HepG2 (cell line): ENCODE data around the gene ANTXRL. TPM values are rescaled to one million over a fixed set of nuclear protein-coding genes. Genes with fewer than 3 reads are reported as not detected.
A peak's percentile ranks its signal among the peaks of the same experiment; 100 is the strongest.

Experiments used
- ATAC-seq: fragments of 200-7000 bp; cut with Tn5 transposase; 3 replicates; pipeline ENCODE4 v1.9.1; 2020; ENCODE audit warnings: mild to moderate bottlenecking, moderate library complexity
- BruUV-seq: library from RNA; stranded (reverse); fragments of 400-500 nt; replicated peaks from 2 replicates; lab custom pipeline; 2021; lab: Mats Ljungman, UMichigan
- CTCF ChIA-PET: fragments of 300-600 bp; formaldehyde crosslinking; extraction: SDS; loops from one replicate; lab custom pipeline; 2021; ENCODE audit warnings: low total read pairs, inconsistent platforms, low intra/inter-chr PET ratio; lab: Yijun Ruan, JAX
- POLR2A ChIA-PET: fragments of 350-600 bp; sonication (Branson Sonifier 250); formaldehyde crosslinking; loops from one replicate; lab custom pipeline; 2020; ENCODE audit warnings: antibody characterized with exemption, inconsistent platforms; lab: Yijun Ruan, JAX
- DNase-seq: peaks from one replicate; pipeline ENCODE4 v3.0.0-alpha.2; 2015; ENCODE audit warnings: low spot score
- FAIRE-seq: peaks from 3 replicates; lab custom pipeline; 2011; peaks lifted over from hg19 to GRCh38; lab: Jason Lieb, UNC
- H2AFZ ChIP-seq: one replicate; pipeline ENCODE4 v1.6.1; 2011; ENCODE audit warnings: low read length, inconsistent platforms
- H3K27ac ChIP-seq: fragments of 300-600 bp; 3 replicates; pipeline ENCODE4 v1.8.0; 2011; ENCODE audit warnings: mixed run types, mild to moderate bottlenecking, mixed read lengths, low read length, inconsistent platforms; ENCODE audit not compliant: insufficient read depth; ENCODE audit errors: extremely low read length
- H3K27me3 ChIP-seq, 2 experiments: fragments of 200-600 bp in 1 of 2; 2 replicates in 1 of 2; 3 replicates in 1 of 2; pipeline versions ENCODE4 v1.6.0 to v1.8.0; 2011; ENCODE audit warnings: low read length in 2 of 2, mild to moderate bottlenecking in 2 of 2, moderate library complexity in 2 of 2, inconsistent platforms in 1 of 2; ENCODE audit not compliant: insufficient read depth in 2 of 2, control insufficient read depth in 1 of 2
- H3K36me3 ChIP-seq, 2 experiments: fragments of 200-600 bp in 1 of 2; replicated peaks in 1 of 2; 2 replicates in 1 of 2; 3 replicates in 1 of 2; pipeline versions ENCODE4 v1.5.1 to v1.8.0; 2011; ENCODE audit warnings: low read length in 2 of 2, inconsistent platforms in 1 of 2; ENCODE audit not compliant: insufficient read depth in 2 of 2, control insufficient read depth in 1 of 2
- H3K4me1 ChIP-seq: 2 replicates; pipeline ENCODE4 v1.5.1; 2012; ENCODE audit warnings: low read length, inconsistent platforms; ENCODE audit not compliant: insufficient read depth
- H3K4me2 ChIP-seq: 2 replicates; pipeline ENCODE4 v1.6.0; 2011; ENCODE audit warnings: low read depth, low read length, inconsistent platforms
- H3K4me3 ChIP-seq, 3 experiments: fragments of 200-600 bp in 1 of 3; sonication (generic), shearing (Covaris generic) in 1 of 3; replicated peaks in 1 of 3; 2 replicates each; pipeline ENCODE4 v1.5.1; 2011 to 2016; ENCODE audit warnings: low read length in 3 of 3, inconsistent platforms in 2 of 3, low read depth in 2 of 3, mild to moderate bottlenecking in 2 of 3, control low read depth in 1 of 3, mixed read lengths in 1 of 3; ENCODE audit not compliant: insufficient read depth in 1 of 3
- H3K79me2 ChIP-seq: one replicate; pipeline ENCODE4 v1.6.1; 2011; ENCODE audit warnings: low read length, inconsistent platforms; ENCODE audit not compliant: insufficient read depth
- H3K9ac ChIP-seq: 2 replicates; pipeline ENCODE4 v1.6.0; 2011; ENCODE audit warnings: mild to moderate bottlenecking, low read depth, low read length, inconsistent platforms; ENCODE audit not compliant: insufficient read depth
- H3K9me3 ChIP-seq: 2 replicates; pipeline ENCODE4 v1.5.1; 2012; ENCODE audit warnings: mild to moderate bottlenecking, low read length
- H4K20me1 ChIP-seq: 2 replicates; pipeline ENCODE4 v1.6.0; 2011; ENCODE audit warnings: inconsistent platforms, mild to moderate bottlenecking, low read length, moderate library complexity; ENCODE audit not compliant: insufficient read depth
- HMG20A ChIP-seq: IDR thresholded peaks from 2 replicates; pipeline ENCODE4 v1.6.1; 2016; ENCODE audit warnings: borderline replicate concordance
- HNRNPUL1 ChIP-seq: fragments of 200-400 bp; formaldehyde crosslinking; IDR thresholded peaks from 2 replicates; pipeline ENCODE4 v1.6.1; 2017; ENCODE audit warnings: low read depth, mild to moderate bottlenecking, low read length, moderate library complexity
- KLF6 ChIP-seq: IDR thresholded peaks from 2 replicates; pipeline ENCODE4 v1.8.0; 2016; ENCODE audit warnings: missing biosample characterization, missing genetic modification reagents
- MTF2 ChIP-seq: sonication (generic); formaldehyde crosslinking; IDR thresholded peaks from 2 replicates; pipeline ENCODE4 v1.5.0; 2020; ENCODE audit warnings: missing genetic modification reagents, borderline replicate concordance
- NCOA2 ChIP-seq: sonication (generic); formaldehyde crosslinking; IDR thresholded peaks from 2 replicates; pipeline ENCODE4 v1.8.0; 2022; ENCODE audit warnings: inconsistent platforms
- PAX8 ChIP-seq: sonication (generic); formaldehyde crosslinking; IDR thresholded peaks from 2 replicates; pipeline ENCODE4 v1.8.0; 2022; ENCODE audit warnings: mild to moderate bottlenecking, missing genetic modification reagents, borderline replicate concordance
- RARA ChIP-seq: IDR thresholded peaks from 2 replicates; pipeline ENCODE4 v1.6.1; 2016; ENCODE audit warnings: missing genetic modification reagents, missing compliant biosample characterization
- SATB2 ChIP-seq: sonication (generic); formaldehyde crosslinking; IDR thresholded peaks from 2 replicates; pipeline ENCODE4 v1.5.0; 2020; ENCODE audit warnings: missing genetic modification reagents
- U2AF1 ChIP-seq: fragments of 200-400 bp; formaldehyde crosslinking; optimal IDR thresholded peaks from 2 replicates; pipeline ENCODE3; 2017; ENCODE audit warnings: mild to moderate bottlenecking, low read depth, low read length
- U2AF2 ChIP-seq: fragments of 200-400 bp; formaldehyde crosslinking; IDR thresholded peaks from 2 replicates; pipeline ENCODE4 v1.6.1; 2017; ENCODE audit warnings: low read depth, mild to moderate bottlenecking, low read length
- ZNF207 ChIP-seq: fragments of 450-650 bp; IDR thresholded peaks from 2 replicates; pipeline ENCODE4 v1.6.1; 2016; ENCODE audit warnings: antibody characterized with exemption, borderline replicate concordance
- ZNF615 ChIP-seq: sonication (generic); formaldehyde crosslinking; IDR thresholded peaks from 2 replicates; pipeline ENCODE4 v1.5.0; 2020; ENCODE audit warnings: mild to moderate bottlenecking, missing genetic modification reagents, borderline replicate concordance
- ZNF781 ChIP-seq: sonication (generic); formaldehyde crosslinking; IDR thresholded peaks from 2 replicates; pipeline ENCODE4 v1.5.1; 2020; ENCODE audit warnings: borderline replicate concordance, mild to moderate bottlenecking, missing genetic modification reagents; ENCODE audit errors: not compliant biosample characterization
- WGBS: methylation state at CpG from one replicate; pipeline ENCODE4 v1.1.6; 2017; ENCODE audit warnings: low lambda C conversion rate; 5-methylcytosine and 5-hydroxymethylcytosine counted together
- in situ Hi-C: cut with HindIII; loops from 2 replicates; pipeline ENCODE4 v1.10.0; 2017; ENCODE audit warnings: low pct_unique_long_range_greater_than_20kb; ENCODE audit not compliant: extremely low pct_ligation_motif_present
- intact Hi-C: fragments of 100-400 bp; cut with micrococcal nuclease; formaldehyde crosslinking; loops from one replicate; pipeline ENCODE4 v1.10.0; 2022; ENCODE audit not compliant: unreplicated experiment
- polyA plus RNA-seq, 8 experiments: library from polyadenylated mRNA; depleted of rRNA in 3 of 8; stranded (reverse) in 7 of 8; unstranded in 1 of 8; fragments of >200 nt; fragmentation: Illumina TruSeq in 4 of 8; extraction: Trizol in 4 of 8; gene quantifications; 2 replicates each; pipeline versions ENCODE4 v1.2.1 to v1.2.3, GENCODE V29; 2011 to 2016; ENCODE audit warnings: low read depth in 4 of 8, missing spikeins in 1 of 8, mixed read lengths in 1 of 8; ENCODE audit not compliant: insufficient read depth in 1 of 8
- total RNA-seq, 5 experiments: library from RNA; depleted of rRNA; stranded (reverse); fragments of >200 nt; fragmentation: Illumina TruSeq; extraction: Trizol; gene quantifications; 2 replicates each; pipeline ENCODE4 v1.2.3, GENCODE V29; 2016; ENCODE audit warnings: low read depth in 1 of 5
- TF ChIP-seq, protein P1 (sequence below): sonication (generic); formaldehyde crosslinking; conservative IDR thresholded peaks from 2 replicates; pipeline ENCODE4 v1.4.0; 2020; ENCODE audit warnings: missing genetic modification reagents
- TF ChIP-seq, protein P2 (sequence below), 2 experiments: sonication (generic) in 1 of 2; formaldehyde crosslinking in 1 of 2; IDR thresholded peaks; 2 replicates each; pipeline versions ENCODE4 v1.5.1 to v1.6.1; 2011 to 2020; ENCODE audit warnings: borderline replicate concordance in 1 of 2, low read depth in 1 of 2, low read length in 1 of 2, mild to moderate bottlenecking in 1 of 2, missing genetic modification reagents in 1 of 2, moderate library complexity in 1 of 2

The ANTXRL gene
- total and polyA plus RNA-seq, 2 of the 13 experiments (the other 11 are each of a cell fraction or from before 2014, with no cell fraction given) = not detected

DNA sequence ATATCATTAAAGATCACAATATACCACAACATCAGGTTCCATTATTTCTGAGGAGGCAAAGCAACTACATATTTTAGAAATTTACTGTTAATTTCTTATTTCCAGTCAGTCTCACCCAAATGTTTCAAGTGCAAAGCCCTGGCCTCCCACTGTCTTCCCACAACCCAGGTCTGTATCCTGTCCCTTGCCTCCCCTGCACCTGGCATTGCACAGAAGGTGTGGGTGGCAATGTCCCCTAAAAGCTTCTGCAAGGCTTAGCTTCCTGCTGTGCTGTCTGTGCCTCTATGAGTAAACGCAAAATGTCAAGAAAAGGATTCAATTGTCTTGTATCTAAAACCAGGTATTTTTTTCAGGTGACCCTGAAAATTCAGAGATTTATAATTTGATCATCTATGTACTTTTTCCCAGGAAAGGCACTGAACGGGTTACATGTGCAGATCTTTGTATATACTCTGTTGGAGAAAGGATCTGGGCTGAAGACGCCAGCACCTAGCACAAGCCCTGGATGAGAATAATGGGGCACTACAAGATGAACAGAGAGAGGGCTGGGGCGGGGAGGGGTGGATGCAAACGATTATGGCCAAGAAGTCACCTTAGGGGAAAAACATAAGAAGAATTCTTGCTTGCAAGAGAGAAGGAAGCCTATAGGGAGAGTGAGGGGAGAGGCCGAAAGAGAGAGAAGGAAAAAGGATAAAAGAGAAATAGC, 3.1 kb upstream of the ANTXRL start:
- 4% methylated on average over 6 of the region's 6 CpGs for WGBS
- ChIA-PET CTCF (no interaction called here), POLR2A (no interaction called here)
- Histone ChIP-seq H3K27ac (no peak overlapping the region), H3K4me1 (no peaks in the 10 kb centered on the region), H3K9ac (no peak overlapping the region), H2AFZ (no peak overlapping the region), H4K20me1 (no peaks in the 10 kb centered on the region), H3K79me2 (no peaks in the 10 kb centered on the region), H3K4me2 (peak overlapping the region; percentile 77; the same call in 1 of the 2 replicates), H3K27me3 (peaks cover 4 to 68% of the 10 kb centered on the region in 2 experiments; a peak in 4 of 5 replicates), H3K36me3 (no peaks in the 10 kb centered on the region), H3K9me3 (no peaks in the 10 kb centered on the region), H3K4me3 (peak overlapping the region in 1 of 3 experiments; percentile 71; a peak in 1 of 6 replicates)
- ATAC-seq (no peak), DNase-seq (no peak), FAIRE-seq (no peak)
- BruUV-seq = no TSS peak
- intact Hi-C loops = no loop called here
- in situ Hi-C loops = loop anchor here (5.0 to 10.0 kb wide), 2 partner anchors 179 to 1099 kb away; partner anchors contain the start of gene ZNF488
- TF ChIP-seq HNRNPUL1 (no peak), ZNF615 (CRISPR knock-in tag) (no peak), RARA (no peak), MTF2 (CRISPR knock-in tag) (no peak), U2AF2 (no peak), ZNF781 (CRISPR knock-in tag) (no peak), NCOA2 (CRISPR knock-in tag) (no peak), U2AF1 (no peak), KLF6 (CRISPR knock-in tag) (no peak), PAX8 (CRISPR knock-in tag) (no peak), ZNF207 (no peak), HMG20A (CRISPR knock-in tag) (no peak), SATB2 (no peak)
- TF ChIP-seq, protein P1, sequence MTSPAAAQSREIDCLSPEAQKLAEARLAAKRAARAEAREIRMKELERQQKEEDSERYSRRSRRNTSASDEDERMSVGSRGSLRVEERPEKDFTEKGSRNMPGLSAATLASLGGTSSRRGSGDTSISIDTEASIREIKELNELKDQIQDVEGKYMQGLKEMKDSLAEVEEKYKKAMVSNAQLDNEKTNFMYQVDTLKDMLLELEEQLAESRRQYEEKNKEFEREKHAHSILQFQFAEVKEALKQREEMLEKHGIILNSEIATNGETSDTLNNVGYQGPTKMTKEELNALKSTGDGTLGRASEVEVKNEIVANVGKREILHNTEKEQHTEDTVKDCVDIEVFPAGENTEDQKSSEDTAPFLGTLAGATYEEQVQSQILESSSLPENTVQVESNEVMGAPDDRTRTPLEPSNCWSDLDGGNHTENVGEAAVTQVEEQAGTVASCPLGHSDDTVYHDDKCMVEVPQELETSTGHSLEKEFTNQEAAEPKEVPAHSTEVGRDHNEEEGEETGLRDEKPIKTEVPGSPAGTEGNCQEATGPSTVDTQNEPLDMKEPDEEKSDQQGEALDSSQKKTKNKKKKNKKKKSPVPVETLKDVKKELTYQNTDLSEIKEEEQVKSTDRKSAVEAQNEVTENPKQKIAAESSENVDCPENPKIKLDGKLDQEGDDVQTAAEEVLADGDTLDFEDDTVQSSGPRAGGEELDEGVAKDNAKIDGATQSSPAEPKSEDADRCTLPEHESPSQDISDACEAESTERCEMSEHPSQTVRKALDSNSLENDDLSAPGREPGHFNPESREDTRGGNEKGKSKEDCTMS (CRISPR knock-in tag) = no peak
- TF ChIP-seq, protein P2, sequence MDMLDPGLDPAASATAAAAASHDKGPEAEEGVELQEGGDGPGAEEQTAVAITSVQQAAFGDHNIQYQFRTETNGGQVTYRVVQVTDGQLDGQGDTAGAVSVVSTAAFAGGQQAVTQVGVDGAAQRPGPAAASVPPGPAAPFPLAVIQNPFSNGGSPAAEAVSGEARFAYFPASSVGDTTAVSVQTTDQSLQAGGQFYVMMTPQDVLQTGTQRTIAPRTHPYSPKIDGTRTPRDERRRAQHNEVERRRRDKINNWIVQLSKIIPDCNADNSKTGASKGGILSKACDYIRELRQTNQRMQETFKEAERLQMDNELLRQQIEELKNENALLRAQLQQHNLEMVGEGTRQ (IDR thresholded peaks at IDR 0.05; ENCODE audit: low read depth, low read length) = no peak
- TF ChIP-seq, protein P2 (CRISPR knock-in tag; IDR thresholded peaks at IDR 0.05; ENCODE audit: borderline replicate concordance) = no peak
